GM18526 (cell line): ENCODE results near the gene IMP3.

ENCODE experiments used
- POLR2A ChIP-seq: IDR thresholded peaks from 3 replicates; pipeline ENCODE4 v1.6.1; 2011; ENCODE audit not compliant: insufficient read length; ENCODE audit errors: extremely low read depth

The IMP3 gene

DNA sequence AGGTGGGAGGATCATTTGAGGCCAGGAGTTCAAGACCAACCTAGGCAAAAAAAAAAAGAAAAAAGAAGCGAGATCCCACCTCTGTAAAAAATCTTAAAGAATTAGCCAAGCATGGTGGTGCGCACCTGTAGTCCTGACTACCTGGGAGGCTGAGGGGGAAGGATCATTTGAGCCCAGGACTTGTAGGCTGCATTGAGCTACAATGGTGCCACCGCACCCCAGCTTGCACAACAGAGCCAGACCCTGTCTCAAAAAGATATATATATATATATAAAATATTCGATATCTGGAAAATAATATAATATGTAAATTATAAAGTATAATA, 1.1 kb upstream of the IMP3 start:
- TF ChIP-seq POLR2A, result no peak

GRCh38 chr15:75640483-75641178, 607 bp upstream of the IMP3 start:
- TF ChIP-seq POLR2A, result no peak

DNA sequence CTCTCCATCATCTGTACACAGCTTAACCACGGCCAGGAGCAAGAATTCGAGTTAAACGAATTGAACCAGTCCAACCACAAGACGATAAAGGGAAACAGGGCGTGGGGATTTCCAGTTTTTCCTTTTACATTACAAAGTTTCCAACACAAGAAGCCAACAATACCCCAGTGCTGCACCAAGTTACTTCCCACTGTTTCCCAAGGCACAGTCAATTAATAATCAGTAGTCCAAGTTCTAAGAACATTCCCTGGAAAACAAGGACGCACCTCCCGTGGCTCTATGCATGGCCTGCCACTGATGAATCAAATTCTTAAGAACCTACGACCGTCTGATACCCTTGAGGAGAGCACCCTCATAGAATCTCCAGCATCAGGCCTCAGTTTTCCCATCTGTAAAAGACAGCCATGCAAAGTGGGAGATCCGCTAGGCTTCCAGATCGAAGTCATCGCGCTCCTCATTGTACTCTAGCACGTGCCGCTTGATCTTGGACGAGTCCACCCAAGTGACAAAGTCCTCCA, 774 bp downstream of the IMP3 start:
- TF ChIP-seq POLR2A, result no peak

DNA sequence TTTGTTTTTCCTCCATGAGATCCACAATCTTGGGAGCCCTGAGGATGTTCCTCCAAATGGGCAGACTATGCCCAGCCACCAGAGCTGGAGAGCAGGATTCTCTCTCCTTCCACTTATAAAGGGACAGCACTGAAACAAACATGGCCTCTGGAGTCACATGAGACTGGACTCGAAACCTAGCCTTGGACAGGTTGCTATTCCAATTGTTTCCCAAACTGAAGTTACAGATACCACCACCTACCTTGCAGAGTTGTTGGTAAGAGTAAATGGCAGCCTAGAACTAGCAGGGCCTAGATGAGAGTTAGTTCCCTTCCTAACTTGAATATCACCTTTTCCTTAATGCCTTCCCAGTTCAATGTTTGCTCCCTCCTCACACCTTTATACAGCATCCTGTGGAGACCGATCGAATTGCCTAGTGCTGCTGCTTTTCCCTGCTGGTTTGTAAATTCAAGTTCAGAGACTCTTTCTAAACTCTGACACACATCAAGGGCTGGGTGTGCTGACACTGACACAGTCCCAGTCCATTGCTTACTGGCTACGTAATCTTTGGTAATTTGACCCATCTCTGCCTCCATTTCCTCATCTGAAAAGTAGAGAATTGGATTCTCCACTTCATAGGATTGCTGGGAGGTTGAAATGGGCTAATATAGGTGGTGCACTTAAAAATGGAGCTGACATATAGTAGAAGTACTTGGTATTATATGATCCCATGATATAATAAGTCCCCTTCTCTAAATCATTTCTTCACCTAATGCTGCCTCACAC, 2.6 kb downstream of the IMP3 start:
- no peak for TF ChIP-seq POLR2A

DNA sequence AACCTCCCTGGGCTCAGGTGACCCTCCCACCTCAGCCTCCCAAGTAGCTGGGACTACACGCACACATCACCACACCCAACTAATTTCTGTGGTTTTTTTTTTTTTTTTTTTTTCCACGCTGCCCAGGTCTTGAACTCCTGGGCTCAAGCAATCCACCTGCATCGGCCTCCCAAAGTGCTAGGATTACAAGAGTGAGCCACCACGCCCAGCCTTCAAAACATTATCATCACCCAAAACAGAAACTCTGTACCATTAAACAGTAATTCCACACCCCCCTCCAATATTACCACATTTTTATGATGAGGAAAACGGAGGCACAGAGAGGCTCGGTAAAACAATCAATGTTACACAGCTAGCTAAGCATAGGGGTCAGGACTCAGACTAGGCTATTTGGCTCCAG, 4.0 kb downstream of the IMP3 start:
- TF ChIP-seq POLR2A, result no peak

GRCh38 chr15:75631935-75632334, 8.1 kb downstream of the IMP3 start:
- TF ChIP-seq POLR2A, result no peak

DNA sequence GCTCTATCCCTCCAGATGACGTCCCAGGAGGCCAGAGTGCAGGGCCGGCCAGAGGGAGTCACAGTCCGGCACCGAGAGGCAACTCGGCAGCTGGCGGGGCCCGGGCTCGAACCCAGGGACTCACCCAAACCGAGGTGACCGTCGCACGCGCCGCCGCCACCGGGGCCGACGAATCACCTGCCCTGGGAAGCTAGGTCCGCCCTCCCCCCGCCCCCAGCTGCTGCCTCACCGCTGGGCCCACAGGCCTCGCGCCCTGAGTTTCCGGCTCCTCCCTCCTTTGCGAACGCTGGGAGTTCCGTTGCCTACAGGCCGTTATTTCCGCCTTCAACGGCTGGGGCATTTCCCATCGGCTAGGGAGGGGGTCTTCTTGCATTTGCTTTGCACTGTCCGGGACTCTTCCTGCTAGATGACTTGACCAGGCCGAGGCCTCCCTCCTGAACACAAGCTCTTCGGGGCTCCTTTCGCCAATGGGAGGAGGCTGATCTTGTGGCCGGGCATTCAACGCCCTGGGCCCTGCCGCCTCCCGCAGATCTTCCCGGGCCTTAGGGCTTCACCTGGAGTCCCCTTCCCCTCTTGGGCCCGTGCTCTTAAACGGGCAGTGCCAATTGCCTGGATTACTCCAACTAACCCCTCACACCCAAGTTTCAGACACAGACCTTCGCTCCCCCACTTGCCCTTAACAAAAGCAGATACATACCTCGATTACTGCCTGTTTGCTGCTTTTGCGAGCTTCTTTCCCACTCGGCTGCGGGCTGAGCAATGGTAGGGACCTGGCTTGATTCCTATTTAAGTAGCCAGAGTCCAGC, 14.3 kb downstream of the IMP3 start, which contains the start of gene SNUPN:
SNUPN (minus strand) TSS at position 184 of the 806 bp plus-strand sequence. CDS start 4,674 bp downstream, outside the sequence.
- TF ChIP-seq POLR2A, result peak; percentile 91

DNA sequence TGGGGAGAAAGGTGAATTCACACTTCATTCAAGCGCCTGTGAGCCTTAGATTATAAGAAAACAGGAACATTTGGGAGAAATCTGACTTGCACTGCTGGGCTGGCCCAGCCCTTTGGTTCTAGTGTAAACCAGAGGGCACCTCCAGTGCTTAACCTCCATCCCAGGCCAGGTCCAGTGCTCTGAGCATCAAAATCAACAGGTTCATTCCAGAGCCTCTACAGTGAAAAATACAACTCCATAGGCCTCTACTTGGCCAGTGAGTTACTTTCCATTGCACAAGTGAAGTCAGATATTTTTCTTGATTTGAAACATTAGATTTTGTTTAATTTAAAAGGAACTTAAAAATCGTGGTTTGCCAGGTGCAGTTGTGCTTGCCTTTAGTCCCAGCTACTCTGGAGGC, 17.5 kb downstream of the IMP3 start:
- TF ChIP-seq POLR2A, result no peak

DNA sequence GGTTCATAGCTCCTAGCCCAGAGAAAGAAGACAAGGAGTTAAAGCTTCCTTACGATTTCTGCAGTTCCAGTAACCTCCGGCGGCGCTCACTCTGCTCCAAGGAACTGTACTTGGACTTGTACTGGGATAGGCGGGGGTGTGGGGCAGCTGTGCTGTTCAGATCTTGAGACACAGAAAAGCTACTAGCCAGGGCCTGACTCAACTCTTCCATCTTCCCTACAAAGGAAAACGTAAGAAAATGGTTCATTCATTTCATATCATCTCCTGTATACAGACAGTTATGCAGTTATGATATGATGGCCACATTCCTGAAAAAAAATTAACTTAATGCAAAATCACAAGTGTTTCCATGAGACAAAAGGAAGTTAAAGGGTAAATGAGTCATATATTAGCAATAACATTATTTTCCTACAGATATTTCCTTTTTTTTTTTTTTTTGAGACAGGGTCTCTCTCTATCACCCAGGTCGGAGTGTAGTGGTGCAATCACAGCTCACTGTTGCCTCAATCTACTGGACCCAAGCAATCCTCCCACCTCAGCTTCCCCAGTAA, 19.1 kb downstream of the IMP3 start:
- TF ChIP-seq POLR2A, result no peak

GRCh38 chr15:75620058-75620820, 19.8 kb downstream of the IMP3 start:
- TF ChIP-seq POLR2A, result no peak

DNA sequence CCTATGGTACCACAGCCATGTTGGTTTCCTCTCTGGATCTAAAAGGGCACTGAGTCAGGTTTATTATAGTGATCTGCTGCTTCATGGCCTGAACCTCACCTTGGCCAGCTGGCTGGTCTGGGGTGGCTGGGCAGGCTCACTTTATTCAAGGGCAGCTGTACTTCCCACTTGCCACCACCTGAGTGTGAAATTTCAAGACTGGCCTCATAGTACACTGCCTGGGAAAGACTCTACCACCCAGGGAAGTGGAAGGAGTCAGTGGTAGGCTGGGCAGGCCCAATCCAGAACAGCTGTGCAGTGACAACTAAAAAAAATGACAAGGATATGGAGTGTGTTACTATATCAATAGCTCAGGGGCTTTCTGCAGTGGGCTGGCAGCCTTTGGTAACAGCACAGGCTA, 23.3 kb downstream of the IMP3 start:
- no peak for TF ChIP-seq POLR2A

- TF ChIP-seq POLR2A, result no peak
Measured at GRCh38 chr15:75606711-75607699, 33.0 kb downstream of the IMP3 start.

- TF ChIP-seq POLR2A, result no peak
Measured at GRCh38 chr15:75606026-75606425, 34.0 kb downstream of the IMP3 start.

DNA sequence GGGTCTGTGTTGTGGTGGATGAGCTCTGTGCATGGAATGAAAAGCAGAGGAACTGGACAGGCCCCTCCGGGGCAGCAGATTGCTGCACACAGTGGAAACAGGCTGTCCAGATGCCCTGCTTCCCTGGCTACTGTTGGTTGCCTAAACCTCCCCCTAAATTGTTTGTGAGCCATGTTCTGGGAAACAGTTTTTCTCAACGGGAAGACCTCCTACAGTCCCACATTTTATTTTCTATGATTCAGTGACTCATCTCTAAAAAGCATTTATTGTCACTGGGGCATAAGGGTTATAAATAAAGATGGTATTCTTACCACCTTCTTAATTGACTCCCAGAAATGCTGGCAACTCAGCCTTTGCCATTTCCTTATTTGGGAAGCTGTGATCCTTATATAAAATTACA, 40.6 kb downstream of the IMP3 start:
- TF ChIP-seq POLR2A, result no peak

DNA sequence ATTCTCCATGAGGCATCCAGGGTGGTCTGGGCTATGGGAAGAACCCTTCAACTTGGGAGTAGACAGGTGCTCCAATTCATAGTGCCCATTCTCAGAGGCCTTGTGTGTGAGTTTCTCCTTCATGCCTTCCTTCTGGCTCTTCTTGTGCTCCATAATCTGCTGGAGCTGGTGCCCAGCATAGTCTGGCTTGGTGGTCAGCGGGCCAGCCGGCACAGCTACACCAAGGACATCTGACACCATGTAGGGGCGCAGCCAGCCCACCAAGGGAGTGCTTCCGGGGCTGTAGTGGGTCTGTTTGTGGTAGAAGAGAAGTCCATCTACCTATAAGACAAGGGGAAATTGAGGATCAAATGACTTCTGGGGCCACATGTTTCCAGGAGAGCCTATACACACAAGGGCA, 41.7 kb downstream of the IMP3 start:
- TF ChIP-seq POLR2A, result no peak
